ENCODE measurements around the gene ACTC1. TPM values are rescaled to one million over a fixed set of nuclear protein-coding genes. Genes with fewer than 3 reads are reported as not detected.
"Not testable (repeated sequence)": the region's sequence is repeated elsewhere in the genome, so short reads cannot be mapped to it uniquely, and the experiment has no call there.

The ACTC1 gene
- polyA plus RNA-seq, 2 of the 4 experiments (the other 2 are of a cell fraction) = 0.22 to 1.1 TPM

DNA sequence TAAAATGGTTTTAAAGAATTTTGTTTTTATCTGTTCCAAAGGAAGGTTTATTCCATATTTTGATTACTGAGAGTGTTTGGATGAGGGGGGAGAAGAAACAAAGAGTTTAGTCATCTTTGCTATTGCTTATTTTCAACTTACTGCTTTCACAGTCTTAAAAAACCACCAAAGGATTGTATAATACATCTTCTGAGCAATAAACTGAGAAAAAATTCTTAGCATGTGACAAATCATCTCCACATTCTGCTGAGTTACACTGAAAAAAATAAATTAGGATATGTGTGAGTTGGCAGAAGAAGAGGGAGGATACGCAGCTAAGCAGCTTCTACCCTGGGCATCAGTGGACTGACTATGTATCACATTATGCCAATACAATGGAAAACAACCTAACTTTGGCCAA, 23.2 kb upstream of the ACTC1 start:
- Histone ChIP-seq H3K4me3 (no peak overlapping the region), H3K9me3 (no peaks in the 10 kb centered on the region), H3K4me2 (no peak overlapping the region), H3K27ac (no peak overlapping the region), H3K4me1 (0 out of 3 replicates have a peak, but pooled peaks cover 4% of the 10 kb centered on the region)
- POLR2A ChIA-PET = no interaction called here
- 91% methylated on average over 1 of the region's 1 CpG for WGBS (ENCODE audit: missing lambda C conversion rate)
- TF ChIP-seq KDM5A (IDR thresholded peaks at IDR 0.05) (no peak), POLR2A (IDR thresholded peaks at IDR 0.05; ENCODE audit: low read length) (no peak)
- TF ChIP-seq, protein P1, sequence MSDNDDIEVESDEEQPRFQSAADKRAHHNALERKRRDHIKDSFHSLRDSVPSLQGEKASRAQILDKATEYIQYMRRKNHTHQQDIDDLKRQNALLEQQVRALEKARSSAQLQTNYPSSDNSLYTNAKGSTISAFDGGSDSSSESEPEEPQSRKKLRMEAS (IDR thresholded peaks at IDR 0.05) = no peak
- ATAC-seq = no peak; a peak in 1 of 6 replicates
- peak; percentile 89 for FAIRE-seq
- no peak for DNase-seq (ENCODE audit: low read depth in 1 of 2, low spot score in 1 of 2)
- CTCF ChIA-PET = interaction anchor here (2.5 kb wide), 1 partner anchor 8 kb away, joined by 7 read pairs; no protein-coding TSS in a partner anchor

DNA sequence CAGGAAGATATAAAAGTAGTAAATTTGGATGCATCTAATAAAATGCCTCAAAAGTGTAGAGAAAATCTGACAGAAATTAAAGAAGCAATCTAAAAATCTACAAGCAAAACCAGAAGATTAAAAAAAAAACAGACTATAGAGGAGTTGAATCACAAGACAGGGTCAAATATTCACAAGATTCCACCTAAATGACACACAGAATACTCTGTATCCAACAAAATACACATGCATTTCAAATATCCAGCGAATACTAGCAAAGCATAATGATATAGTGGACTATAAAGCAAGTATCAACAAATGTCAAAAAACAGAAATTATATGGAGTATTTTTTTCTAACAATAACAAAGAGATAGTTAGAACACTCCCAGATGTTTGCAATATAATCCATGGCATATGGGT, 20.5 kb upstream of the ACTC1 start:
- 6% methylated on average over 1 of the region's 1 CpG for WGBS (ENCODE audit: missing lambda C conversion rate)
- ChIA-PET CTCF (interaction anchor here (0.8 to 1.8 kb wide), 2 partner anchors 19 to 108 kb away, joined by 3 to 5 read pairs; no protein-coding TSS in a partner anchor), POLR2A (no interaction called here)
- H3K4me2 ChIP-seq = no peak overlapping the region
- TF ChIP-seq, protein P2, sequence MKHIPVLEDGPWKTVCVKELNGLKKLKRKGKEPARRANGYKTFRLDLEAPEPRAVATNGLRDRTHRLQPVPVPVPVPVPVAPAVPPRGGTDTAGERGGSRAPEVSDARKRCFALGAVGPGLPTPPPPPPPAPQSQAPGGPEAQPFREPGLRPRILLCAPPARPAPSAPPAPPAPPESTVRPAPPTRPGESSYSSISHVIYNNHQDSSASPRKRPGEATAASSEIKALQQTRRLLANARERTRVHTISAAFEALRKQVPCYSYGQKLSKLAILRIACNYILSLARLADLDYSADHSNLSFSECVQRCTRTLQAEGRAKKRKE (CRISPR knock-in tag; IDR thresholded peaks at IDR 0.05; ENCODE audit: low read depth) = no peak
- no peak for TF ChIP-seq BHLHE40 (IDR thresholded peaks at IDR 0.05; ENCODE audit: low read depth, low read length)
- TF ChIP-seq POLR2AphosphoS2 (conservative IDR thresholded peaks at IDR 0.05; ENCODE audit: low read length) = no peak
- TF ChIP-seq NFE2L2 (conservative IDR thresholded peaks at IDR 0.05; ENCODE audit: low read length) = no peak
- H3K4me3 ChIP-seq = no peak overlapping the region
- ATAC-seq (no peak), DNase-seq (ENCODE audit: low read depth in 1 of 2, low spot score in 1 of 2) (no peak), FAIRE-seq (peak; percentile 13)
- no peaks in the 10 kb centered on the region for H3K9me3 ChIP-seq
- peaks cover 28% of the 10 kb centered on the region for H3K4me1 ChIP-seq
- no peak overlapping the region for H3K27ac ChIP-seq

DNA sequence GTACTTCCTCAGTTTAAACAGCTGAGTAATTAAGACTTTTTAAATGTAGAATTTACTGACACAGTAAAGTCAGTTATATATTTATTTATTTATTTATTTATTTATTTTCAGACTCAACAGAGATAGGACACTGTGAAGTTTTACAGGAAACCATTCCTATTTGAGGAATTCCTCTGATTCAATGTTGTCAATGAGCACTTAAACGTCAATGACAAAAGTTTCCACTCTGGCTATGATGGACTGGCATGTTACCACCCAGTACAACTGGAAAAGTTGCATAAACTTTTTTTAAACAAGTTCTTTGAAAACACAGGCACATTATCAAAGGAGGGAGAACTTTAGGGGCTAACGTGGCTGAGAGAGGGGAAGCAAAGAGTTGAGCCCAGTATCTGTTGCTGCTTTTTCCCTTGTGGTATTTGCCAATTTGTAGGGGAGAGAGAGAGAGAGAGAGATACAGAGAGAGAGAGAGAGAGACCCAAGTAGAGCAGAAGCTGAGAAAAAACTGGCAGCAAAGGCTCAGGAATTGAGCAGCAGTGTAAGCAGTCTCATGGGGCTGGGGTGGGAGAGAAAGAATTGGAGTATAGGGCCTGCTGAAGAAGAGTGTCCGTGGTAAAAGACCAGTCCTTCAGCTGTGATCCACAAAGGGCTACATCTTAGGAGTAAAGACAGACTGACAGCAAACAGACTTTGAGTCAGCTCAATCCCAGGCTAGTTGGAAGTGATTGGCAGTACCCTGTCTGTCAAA, 18.3 kb upstream of the ACTC1 start:
- CTCF ChIA-PET = interaction anchor here (0.8 to 1.7 kb wide), 3 partner anchors 18 to 26 kb away, joined by 3 to 5 read pairs (median 4); no protein-coding TSS in a partner anchor
- DNase-seq (ENCODE audit: low read depth in 1 of 2, low spot score in 1 of 2) (no peak), FAIRE-seq (no peak), ATAC-seq (no peak)
- no peak overlapping the region; the same call in 2 of the 3 replicates for H3K4me2 ChIP-seq
- no peak for TF ChIP-seq PHF8 (IDR thresholded peaks at IDR 0.05; ENCODE audit: borderline replicate concordance, low read depth)
- TF ChIP-seq, protein P3, sequence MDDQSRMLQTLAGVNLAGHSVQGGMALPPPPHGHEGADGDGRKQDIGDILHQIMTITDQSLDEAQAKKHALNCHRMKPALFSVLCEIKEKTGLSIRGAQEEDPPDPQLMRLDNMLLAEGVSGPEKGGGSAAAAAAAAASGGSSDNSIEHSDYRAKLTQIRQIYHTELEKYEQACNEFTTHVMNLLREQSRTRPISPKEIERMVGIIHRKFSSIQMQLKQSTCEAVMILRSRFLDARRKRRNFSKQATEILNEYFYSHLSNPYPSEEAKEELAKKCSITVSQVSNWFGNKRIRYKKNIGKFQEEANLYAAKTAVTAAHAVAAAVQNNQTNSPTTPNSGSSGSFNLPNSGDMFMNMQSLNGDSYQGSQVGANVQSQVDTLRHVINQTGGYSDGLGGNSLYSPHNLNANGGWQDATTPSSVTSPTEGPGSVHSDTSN (IDR thresholded peaks at IDR 0.05) = no peak
- TF ChIP-seq RARB (CRISPR knock-in tag; IDR thresholded peaks at IDR 0.05) = no peak
- no peak for TF ChIP-seq ZC3H11A (IDR thresholded peaks at IDR 0.05)
- no peak for TF ChIP-seq POLR2AphosphoS2 (conservative IDR thresholded peaks at IDR 0.05; ENCODE audit: low read length)
- TF ChIP-seq, protein P1 (IDR thresholded peaks at IDR 0.05) = no peak
- no peak for TF ChIP-seq CHD4 (IDR thresholded peaks at IDR 0.05; ENCODE audit: borderline replicate concordance)
- TF ChIP-seq RFX5 (IDR thresholded peaks at IDR 0.05) = no peak
- no peak for TF ChIP-seq CBX2 (IDR thresholded peaks at IDR 0.05; ENCODE audit: borderline replicate concordance, low read depth)
- TF ChIP-seq POLR2A (IDR thresholded peaks at IDR 0.05; ENCODE audit: low read length) = no peak
- no peak for TF ChIP-seq MYC (IDR thresholded peaks at IDR 0.05; ENCODE audit: borderline replicate concordance, low read length)
- TF ChIP-seq RAD21 (conservative IDR thresholded peaks at IDR 0.05 in 1 of 2, IDR thresholded peaks at IDR 0.05 in 1 of 2) = no peak
- TF ChIP-seq, protein P4, sequence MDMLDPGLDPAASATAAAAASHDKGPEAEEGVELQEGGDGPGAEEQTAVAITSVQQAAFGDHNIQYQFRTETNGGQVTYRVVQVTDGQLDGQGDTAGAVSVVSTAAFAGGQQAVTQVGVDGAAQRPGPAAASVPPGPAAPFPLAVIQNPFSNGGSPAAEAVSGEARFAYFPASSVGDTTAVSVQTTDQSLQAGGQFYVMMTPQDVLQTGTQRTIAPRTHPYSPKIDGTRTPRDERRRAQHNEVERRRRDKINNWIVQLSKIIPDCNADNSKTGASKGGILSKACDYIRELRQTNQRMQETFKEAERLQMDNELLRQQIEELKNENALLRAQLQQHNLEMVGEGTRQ (IDR thresholded peaks at IDR 0.05) = no peak
- TF ChIP-seq, protein P2 (CRISPR knock-in tag; IDR thresholded peaks at IDR 0.05; ENCODE audit: low read depth) = no peak
- TF ChIP-seq CBX8 (IDR thresholded peaks at IDR 0.05) = no peak
- no peak for TF ChIP-seq HOXB13 (CRISPR knock-in tag; IDR thresholded peaks at IDR 0.05; ENCODE audit: low read depth)
- no peak overlapping the region for H3K4me3 ChIP-seq
- H3K27ac ChIP-seq = peak overlapping the region in 1 of 2 experiments; percentile 49; a peak in 3 of 6 replicates
- POLR2A ChIA-PET = interaction anchor here (0.6 kb wide), 1 partner anchor 18 kb away, joined by 4 read pairs; the partner anchor contains the start of gene ACTC1
- WGBS (ENCODE audit: missing lambda C conversion rate) = 38% methylated on average over 3 of the region's 3 CpGs
- H3K9me3 ChIP-seq = no peaks in the 10 kb centered on the region
- H3K4me1 ChIP-seq = peaks cover 38% of the 10 kb centered on the region

DNA sequence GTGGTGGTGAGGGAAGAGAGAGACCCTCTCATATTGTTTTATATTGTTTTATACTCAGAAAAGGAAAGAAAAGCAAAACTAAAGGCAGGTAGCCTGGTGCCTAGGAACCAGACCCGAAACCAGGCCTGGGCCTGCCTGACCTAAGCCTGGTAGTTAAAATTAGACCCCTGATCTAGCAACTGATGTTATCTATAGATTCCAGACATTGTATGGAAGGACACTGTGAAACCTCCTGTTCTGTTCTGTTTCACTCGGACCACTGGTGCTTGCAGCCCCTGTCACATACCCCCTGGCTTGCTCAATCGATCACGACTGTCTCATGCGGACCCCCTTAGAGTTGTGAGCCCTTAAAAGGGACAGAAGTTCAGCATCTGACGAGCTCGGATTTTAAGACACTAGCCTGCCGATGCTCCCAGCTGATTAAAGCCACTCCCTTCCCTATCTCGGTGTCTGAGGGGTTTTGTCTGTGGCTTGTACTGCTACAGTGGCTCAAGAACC, 17.6 kb upstream of the ACTC1 start:
- FAIRE-seq; H3K4me3 ChIP-seq; ATAC-seq; POLR2A ChIA-PET; DNase-seq (ENCODE audit: low read depth in 1 of 2, low spot score in 1 of 2); H3K9me3 ChIP-seq; H3K4me2 ChIP-seq: not testable (repeated sequence)
- 66% methylated on average over 9 of the region's 9 CpGs for WGBS (ENCODE audit: missing lambda C conversion rate)
- H3K4me1 ChIP-seq = peaks cover 38% of the 10 kb centered on the region
- H3K27ac ChIP-seq = peak overlapping the region in 1 of 2 experiments; percentile 56; a peak in 2 of 6 replicates
- CTCF ChIA-PET = interaction anchor here (0.8 to 1.7 kb wide), 5 partner anchors 18 to 192 kb away, joined by 3 to 5 read pairs (median 4); no protein-coding TSS in a partner anchor

Measured in A549 (cell line).